ENCODE results near the gene KLHL29.

KLHL29 gene

DNA sequence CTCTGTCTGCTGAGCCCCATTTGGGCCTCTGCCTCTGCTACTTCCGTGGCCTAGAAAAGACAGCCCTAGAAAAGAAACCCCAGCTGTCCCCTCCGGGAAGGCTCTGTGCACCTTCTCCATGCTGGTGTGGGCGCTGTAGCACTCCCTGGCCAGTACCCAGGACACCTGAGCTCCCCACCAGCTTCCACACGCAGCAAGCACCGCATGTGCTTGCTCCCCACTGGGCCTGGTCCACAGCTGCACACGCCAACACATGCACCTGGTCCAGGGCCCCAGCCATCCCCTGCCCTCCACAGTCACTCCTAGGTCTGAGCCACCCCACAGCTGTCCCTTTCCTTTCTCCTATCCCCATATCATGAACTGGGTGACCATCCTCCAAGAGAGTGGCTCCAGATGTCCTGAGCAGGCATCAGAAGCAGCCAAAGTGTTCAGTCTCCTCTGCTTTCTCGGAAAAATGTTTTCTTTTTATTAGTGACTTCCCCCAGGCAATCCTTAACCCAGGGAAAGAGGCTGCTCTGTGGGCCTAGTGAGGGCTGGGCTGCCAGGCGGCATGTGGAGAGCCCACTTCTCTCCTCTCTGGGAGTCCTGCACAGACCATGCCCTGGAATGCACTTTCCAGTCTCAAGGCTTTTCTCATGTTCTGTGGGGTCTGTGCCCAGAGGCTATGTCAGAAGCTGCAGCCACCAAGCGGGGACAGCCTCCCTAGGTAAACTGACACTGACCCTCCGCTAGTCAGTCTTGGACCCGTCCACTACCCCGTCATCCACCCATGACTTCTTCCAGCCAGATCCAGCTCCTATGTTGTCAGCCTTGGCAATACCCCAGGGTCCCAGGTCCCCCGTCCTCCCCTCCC is 133.7 kb downstream of the KLHL29 start:
- no peak for DNase-seq

DNA sequence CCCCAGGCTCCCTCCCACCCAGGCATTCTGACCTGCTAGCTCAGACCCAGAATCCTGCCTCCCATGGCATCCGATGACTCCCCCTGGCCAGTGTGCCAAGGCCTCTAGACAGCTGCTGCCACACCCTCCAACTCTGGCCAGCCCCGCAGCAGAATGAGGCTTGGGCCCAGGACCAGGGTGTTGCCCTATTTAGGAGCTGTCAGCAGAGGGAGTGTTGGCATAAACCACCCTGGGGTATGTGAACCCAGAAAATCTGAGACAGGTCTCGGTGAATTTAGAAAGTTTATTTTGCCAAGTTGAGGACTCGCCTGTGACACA is 134.3 kb downstream of the KLHL29 start:
- no peak for DNase-seq

DNA sequence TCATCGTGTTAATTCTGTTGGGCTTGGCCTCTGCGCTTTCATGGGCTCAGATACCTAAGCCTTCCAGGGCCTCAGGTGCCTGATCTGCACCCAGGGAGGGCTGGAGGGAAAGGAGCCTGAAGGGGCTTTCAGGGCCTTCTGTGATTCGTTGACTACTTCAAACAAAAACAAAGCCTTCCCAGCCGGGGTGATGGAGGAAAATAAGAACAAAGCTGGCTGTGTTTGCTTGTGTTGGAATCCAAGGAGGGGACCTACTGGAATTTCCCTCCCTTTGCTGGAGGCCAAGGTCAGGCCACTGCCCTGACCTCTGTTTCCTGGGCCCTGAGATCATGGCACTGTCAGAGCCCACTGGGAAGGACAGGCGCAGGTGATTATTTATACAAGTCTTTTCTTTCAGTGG is 135.3 kb downstream of the KLHL29 start:
- no peak for DNase-seq

DNA sequence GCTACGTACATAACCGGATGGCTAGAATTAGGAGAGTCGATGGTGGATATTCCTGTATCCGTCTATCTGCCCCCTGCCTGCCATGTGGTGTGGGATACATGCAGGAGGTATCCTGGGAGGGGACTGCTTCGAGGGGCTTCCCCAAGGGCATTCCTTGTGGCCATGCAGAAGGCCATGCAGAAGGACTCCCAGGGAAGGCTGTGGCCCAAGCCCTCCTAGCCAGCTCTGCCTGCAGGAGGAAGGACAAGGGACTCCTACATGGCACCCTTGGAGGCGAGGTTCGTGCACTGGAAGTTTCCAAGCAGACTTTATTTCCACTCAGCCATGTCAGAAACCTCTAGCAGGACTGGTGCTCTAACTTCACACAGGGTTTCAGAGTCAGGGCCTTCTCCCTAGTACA is 136.1 kb downstream of the KLHL29 start:
- DNase-seq, result no peak

DNA sequence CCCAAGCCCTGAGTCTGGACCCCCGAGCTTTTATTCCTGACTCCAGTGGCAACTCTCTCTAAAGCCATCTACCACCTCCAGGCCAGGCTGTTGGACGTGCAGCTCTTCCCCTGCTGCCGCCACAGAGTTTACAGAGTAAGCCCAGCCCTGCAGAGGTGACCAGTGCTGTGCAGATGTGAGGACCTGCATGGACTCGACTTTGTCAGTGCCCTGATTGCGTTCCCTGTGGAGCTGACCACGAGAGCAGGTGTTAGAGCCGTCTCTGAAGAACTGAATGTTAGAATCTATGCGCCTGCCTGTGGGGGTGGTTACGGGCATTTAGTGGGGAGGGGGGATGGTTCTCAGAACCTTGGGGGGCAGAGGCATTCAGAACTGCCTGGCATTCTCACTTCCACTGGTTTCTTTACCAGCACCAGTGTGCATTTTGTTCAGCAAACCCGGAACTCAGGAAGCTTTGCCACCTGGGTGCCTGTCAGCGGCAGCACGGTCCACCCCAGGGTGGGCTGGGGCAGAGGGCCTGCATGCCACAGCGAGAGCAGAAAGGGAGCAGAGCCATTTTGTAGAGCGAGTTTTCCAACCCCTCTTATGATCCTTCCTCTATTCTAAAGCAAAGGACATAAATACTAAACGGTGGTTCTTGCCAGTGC is 137.9 kb downstream of the KLHL29 start:
- DNase-seq, result no peak

DNA sequence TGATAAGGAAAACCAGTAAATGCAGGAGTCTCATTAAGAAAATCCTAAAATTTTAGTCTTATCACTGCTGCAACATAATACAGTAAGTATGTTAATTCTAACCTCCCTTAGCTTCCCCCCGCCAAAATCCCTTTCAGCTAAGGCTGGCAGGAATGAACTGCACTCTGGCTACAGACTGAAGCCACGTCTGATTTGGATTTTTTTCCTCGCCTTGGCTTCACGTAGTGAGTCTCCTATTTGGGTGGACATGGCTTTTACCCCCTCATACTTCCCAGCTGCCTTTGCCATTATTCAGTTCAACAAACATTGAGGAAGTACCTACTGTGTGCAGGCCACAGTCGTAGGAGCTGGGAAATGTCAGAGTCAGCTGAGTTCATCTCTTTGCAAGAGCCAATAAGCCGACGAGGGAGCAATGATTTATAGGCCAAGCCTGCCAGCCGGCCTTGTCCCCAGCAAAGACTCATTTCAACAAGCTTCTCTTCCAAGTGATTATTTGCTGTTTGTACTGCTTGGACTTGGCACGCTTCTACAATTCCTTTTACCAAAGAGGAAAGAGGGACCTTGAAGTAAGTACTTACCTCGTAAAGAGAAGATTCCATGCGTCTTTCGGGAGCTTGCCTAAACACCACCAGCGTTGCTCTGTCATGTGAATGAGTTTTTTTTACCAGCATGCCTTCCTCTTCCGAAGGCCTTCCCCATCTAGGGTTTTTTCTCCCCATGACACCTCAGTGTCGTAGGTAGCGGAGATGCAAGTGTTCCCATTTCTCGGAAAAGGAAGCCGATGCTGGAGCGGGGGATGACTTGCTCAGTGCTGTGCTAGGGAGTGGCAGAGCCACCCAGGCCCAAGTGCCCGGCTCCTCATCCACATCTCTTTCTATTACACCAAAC is 138.6 kb downstream of the KLHL29 start:
- no peak for DNase-seq

DNA sequence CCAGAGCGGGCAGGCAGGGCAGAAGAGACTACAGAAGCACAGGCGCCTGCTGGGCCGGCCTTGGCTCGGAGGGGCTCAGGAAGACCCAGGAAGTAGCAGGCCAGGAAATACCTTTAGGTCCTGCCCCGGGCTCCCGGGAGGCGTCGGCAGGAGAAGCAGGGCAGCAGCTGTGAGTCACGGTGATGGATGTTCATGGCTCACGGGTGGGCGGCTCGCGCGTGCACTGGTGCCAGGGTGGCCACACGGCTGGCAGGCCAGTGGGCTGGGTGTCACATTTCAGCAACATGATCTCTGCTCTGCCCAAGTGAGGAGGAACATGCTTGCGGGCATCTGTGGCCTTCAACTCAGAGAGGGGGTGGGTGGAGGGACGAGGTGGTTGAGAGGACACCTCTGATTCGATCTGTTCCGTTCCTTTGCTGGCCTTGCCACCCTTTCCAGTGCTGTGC is 139.3 kb downstream of the KLHL29 start:
- DNase-seq, result no peak

DNA sequence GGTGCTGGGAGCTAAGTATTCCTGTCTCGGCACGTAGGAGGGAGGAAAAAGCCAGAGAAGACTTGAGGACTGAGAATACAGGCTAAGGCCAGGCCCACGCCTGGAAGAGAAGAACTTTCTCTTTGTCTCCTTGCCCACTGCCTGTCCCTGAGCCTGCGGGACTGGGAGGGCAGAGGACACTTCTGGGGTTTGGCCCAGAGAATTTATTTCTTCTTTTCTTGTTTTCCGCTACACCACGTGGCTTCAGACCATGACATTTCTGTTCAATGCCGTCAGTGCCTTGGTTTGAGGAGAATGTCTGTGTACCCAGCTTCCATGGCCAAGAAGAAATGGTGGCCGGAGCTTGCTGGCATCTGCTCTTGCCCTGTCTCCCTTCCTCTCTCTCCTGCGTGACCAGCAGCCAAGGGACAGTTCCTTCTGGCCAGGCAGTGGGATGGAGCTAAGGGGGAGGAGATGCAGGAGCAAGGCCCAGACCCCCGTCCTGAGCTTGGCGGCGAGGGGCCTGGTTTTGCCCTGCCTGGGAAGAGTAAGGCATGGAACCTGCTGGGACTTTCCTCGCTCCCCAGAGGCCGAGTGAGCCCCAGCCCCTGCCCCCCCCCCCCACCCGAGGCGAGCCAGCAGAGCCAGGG is 140.3 kb downstream of the KLHL29 start:
- no peak for DNase-seq

DNA sequence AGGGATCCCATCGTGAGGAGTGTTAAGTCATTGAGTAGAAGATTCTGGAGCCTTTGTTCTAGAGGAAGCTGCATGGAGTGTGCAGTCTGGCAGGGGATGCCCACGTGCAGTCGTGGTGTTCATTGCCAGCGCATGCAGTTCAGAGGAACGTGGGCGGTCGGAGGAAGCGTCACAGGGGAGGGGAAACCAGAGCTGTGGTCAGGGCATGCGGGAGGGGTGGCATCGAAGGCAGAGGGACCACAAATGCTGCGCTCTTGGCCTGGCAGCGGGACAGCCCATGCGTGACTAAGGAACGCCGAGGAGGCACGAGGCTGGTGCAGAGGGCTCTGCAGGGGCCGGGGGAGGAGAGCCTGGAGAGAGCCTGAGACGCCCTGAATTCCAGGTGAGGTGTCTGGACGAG is 141.1 kb downstream of the KLHL29 start:
- no peak for DNase-seq

DNA sequence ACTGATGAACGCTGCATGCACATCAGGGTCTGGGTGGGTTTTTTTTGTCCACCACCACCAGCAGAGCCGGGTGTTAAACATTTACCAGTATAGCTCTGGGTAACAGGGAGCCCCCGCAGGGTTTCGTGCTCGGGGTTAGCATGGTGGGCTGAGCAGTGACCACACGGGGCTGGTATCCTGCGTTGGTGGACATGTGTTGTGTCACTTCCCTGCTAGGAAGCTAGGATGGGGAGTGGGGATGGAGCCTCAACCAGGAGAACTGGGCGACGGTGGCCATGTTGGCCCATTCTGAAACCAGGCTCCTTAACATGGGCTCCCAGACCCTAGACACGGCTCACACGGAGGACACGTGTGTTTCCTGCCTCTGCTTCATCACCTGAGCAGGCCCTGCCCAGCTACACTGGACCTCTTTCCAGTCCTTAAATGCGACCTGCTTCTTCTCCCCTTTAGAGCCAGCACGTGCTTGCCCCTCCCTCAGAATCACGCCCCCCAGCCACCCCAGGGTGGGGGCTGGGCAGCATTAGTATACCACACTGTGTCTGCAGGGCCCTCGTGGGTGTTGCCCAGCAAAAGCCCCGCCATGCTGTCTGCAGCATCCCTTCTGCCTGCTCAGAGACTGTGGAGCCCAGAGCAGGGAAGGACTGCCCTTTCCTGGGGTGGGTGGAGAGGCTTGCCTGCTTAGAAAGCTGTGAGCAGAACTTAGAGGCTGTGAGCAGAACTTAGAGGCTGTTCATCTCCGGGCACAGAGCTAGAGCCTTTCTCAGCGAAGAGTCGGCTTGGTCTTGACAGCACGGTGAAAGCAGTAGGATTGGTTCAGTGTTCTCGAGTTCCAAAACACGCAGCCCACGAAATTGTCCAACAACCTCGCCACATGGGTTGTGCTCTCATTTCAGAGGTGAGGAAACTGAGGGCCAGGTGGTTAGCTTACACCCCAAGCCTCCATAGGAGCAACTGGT is 142.1 kb downstream of the KLHL29 start:
- DNase-seq, result no peak

DNA sequence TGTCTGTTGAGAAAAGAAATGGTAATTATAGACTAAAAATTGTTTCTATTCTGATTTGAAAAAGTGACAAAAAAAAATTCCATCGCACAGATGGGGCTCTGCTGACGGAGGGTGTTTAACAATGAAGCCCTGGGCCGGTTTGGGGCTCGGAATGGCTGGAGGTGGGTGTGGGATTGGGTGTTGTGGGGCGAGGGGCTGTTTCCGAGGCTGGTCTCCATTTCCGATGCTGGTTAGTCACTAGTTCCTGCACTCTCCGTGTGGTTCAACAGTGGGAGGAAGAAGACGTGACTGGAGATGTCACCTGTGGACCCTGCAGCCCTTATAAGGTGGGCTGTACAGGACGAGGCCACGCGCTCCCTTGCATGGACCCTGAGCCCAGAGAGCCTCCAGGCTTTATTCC is 143.2 kb downstream of the KLHL29 start:
- no peak for DNase-seq

DNA sequence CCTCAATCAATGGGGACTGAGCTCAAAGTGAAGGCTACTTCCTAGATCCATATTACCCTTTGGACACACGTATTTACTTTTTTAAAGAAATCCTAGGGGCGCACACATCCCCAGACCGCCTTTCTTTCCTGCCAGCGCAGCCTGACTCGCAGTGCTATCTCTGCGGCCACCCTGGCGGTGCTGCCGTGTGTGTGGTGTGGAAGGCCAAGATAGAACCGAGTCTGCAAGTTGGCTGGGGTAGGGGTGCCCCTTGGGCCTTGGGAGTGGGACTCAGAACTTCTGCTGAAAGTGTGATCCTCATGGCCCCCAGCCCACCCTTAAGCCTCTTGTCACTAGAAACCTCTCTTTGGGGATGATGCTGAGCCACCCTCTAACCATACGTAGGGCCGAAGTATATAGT is 143.7 kb downstream of the KLHL29 start:
- no peak for DNase-seq

DNA sequence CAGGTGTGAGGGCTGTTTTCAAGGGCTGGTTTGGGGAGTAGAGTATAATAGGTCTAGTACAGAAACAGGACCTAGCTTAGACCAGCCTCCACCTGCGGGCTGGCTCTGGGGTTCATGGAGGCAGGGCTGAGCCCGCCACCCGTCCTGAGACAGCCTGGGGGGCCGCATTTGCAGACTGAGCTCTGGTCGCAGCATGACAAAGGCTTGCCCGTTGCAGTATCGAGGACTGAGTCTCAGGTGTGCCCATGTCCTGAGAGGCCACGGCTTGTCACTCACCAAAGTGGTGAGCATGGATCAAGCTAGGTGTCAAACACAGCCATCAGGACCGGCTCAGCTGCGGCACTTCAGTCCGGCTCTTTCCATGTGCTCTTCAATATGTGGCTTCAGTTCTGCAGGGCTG is 144.7 kb downstream of the KLHL29 start:
- DNase-seq, result no peak

DNA sequence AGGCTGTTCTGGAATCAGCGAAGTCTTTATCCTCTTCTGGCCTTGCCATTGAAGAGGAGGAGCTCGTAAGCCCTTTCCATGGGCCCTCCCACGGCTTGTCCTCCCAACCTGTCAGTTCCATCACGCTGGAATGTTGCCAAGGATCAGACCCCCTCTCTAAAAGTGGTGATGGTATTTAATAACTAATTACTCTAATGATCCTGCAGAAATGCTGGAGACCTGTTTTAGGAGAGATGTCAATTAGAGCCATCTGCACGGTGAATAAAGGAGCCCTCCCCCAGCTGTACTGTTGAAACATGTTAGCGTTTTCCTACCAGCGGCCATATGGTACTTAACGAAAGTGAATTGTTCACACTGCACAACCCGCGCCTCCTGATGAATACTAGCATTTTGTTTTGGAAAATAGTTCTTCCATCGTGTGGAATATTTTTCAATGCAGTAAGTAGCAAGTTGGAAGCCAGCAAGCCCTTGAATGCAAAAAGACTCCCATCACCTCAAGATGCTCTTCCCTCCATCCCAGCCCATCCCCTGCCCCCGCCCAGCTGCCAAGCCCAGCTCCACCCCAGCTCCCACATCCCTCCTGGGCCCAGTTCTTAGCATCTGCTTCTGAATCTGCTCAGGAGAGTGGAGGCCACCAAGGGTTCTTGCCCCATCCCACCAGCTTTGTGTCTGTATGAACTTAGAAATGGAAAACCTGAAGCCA is 145.4 kb downstream of the KLHL29 start:
- no peak for DNase-seq

DNA sequence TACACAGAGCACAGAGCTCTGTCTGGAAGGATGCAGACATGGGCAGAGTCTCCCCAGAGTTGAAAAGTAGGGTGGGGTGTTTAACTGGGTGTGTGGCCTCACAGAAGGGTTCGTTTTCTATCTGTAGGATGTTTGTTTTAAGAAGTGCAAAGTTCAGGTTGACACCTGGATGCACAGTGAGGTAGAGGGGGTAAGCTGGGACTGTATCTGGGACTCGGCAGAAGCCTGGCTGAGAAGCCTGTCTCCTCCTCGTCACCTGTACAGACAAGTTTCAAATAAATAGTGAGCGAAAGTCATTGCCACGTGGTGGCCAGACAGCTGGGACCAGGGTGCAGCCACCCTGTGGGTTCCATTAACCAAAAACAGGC is 145.9 kb downstream of the KLHL29 start:
- no peak for DNase-seq

DNA sequence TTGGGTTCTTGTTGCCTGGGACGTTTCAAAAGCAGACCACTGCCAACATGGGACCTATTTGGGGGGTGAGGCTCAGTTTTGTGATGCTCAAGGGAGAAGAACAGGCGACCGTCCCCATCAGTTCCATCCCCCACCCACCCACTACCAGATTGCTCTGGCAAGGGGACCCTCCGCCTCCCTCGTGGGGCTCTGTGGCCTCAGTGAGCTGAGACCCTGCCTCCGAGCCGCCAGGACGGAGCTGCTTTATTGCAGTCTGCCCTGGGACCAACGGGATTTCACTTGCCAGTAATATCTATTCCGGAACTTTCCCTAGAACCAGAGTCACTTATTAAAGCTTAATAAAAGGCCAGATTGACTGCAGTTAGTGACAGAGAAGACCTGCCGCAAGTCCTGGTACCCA is 146.3 kb downstream of the KLHL29 start:
- no peak for DNase-seq

DNA sequence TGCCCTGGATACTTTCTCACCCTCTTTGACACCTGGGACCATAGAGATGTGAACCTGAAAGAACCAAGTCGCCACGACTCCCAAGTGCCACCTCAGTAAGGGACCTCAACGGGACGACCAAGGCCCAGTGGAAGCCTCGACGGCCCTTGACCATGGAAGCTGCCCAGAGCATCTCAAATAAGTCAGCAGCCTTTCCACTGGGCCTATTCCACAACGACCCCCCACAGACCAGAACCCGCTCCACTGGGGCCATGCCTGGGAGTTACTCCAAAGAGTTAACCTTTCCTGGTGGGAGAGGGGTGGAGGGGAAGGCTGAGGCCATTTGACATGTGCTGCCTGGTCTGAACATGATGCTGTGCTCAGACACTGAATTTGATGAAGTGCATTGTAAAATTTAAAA is 146.9 kb downstream of the KLHL29 start:
- DNase-seq, result no peak

DNA sequence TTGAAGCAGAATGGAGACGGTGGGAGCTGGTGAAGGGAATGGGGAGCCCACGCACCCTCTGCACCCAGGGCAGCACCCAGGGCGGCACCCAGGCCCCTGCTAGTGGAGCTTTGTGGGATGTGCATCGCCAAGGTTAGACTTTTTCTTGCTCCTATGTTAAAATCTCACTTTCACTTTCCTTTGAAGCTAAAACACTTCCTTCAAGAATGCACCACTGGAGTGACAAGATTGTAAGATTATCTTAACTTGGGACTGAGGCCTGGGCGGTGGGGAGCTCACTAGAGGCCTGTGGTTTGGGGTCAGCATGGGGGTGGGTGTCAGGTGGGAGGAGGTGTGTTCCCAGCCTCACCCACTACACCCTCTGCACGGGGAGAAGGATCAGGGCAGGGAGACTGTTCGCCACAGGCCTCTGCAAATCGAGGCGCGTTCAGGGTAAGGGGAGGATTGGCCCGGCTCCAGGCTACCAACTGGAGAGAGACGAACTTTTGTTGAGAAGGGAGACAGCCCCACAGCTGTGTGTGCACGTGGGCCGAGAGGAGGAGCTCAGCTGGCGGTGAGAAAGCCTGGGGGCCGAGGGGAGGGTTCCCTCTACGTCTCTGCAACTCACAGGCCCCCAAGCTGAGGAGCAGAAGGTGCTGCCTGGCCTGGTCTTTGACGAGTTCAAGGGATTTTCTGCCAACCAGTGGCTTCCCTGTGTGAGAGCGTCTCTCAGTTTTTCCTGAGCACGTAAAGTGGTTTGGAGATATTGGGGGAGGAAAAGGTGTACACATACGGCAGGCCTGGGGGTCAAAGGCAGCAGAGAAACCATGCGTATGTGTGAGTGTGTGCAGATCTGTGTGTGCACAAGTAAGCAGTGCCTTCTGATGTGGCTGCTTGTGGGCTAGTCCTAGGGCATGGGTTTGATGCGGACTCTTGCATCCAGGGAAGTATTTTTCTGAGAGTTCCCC is 147.7 kb downstream of the KLHL29 start:
- DNase-seq, result no peak

DNA sequence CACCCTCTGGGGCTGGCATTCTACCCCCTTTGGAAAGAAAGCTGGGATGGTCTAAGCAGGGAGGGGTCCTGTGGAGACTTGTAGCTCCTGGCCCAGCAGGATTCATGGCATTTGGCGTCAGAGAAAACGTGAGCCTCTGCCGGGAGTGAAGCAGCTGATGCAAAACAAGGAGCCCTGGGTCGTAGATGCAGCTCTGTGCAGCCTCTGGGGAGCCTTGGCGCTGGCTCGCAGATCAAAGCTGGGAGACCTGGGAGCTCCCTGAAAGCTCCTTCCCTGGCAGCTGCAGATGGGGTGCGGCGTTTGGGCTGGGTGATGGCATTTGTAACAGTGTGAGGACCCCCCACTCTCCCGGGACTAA is 148.3 kb downstream of the KLHL29 start:
- no peak for DNase-seq

DNA sequence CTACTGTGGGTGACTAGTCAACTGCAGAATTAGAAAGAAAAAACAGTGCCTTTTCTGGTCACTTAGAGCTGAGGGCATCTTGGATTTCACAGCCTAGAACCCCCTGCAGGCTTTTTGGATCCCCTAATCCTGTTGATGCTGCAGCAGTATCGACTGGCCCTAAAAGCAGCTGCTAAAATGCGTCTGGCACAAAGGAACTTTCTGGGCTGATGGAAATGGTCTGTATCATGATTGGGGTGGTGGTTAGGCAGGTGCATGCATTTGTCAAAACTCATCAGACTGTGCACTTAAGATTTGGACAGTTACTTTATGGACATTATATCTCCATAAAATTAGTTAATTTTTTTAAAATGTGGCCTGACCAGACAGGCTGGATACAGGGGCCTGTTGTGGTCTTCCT is 149.8 kb downstream of the KLHL29 start:
- DNase-seq, result no peak

All from NCI-H1930 (cell line).